Neural cell (in vitro differentiated cells): ENCODE data around the gene MMP15. TPM values are rescaled to one million over a fixed set of nuclear protein-coding genes. Genes with fewer than 3 reads are reported as not detected.

ENCODE experiments used
- H2AFZ ChIP-seq: fragments of 200-600, 300-800 bp; sonication (generic), shearing (Covaris generic); 2 replicates; pipeline ENCODE4 v1.6.0; 2014; ENCODE audit warnings: low read depth, mild to moderate bottlenecking, antibody characterized with exemption, low read length, moderate library complexity
- H3F3A ChIP-seq: fragments of 200-600 bp; shearing (Covaris generic); 2 replicates; pipeline ENCODE4 v1.6.1; 2016; ENCODE audit warnings: mild to moderate bottlenecking, moderate library complexity, mixed read lengths, antibody characterized with exemption, low read length; ENCODE audit not compliant: insufficient read depth, poor library complexity, severe bottlenecking
- H3K27ac ChIP-seq: fragments of 200-600, 300-800 bp; sonication (generic), shearing (Covaris generic); 2 replicates; pipeline ENCODE4 v1.5.1; 2014; ENCODE audit warnings: mild to moderate bottlenecking, low read length, moderate library complexity
- H3K27me3 ChIP-seq: fragments of 300-800, 200-600 bp; sonication (generic), shearing (Covaris generic); 2 replicates; pipeline ENCODE4 v1.6.0; 2014; ENCODE audit warnings: mild to moderate bottlenecking, low read depth, low read length, moderate library complexity; ENCODE audit not compliant: insufficient read depth
- H3K36me3 ChIP-seq: fragments of 300-800, 200-600 bp; sonication (generic), shearing (Covaris generic); 2 replicates; pipeline ENCODE4 v1.5.1; 2014; ENCODE audit warnings: mild to moderate bottlenecking, antibody characterized with exemption, low read length, moderate library complexity; ENCODE audit not compliant: insufficient read depth
- H3K4me2 ChIP-seq: fragments of 300-800, 200-600 bp; sonication (generic), shearing (Covaris generic); 2 replicates; pipeline ENCODE4 v1.6.0; 2014; ENCODE audit warnings: mild to moderate bottlenecking, low read length
- H3K4me3 ChIP-seq: fragments of 300-800, 200-600 bp; sonication (generic), shearing (Covaris generic); 2 replicates; pipeline ENCODE4 v1.5.1; 2014; ENCODE audit warnings: mild to moderate bottlenecking, low read length, moderate library complexity
- H3K79me2 ChIP-seq: fragments of 200-600 bp; shearing (Covaris generic); replicated peaks from 2 replicates; pipeline ENCODE4 v1.6.0; 2014; ENCODE audit warnings: mild to moderate bottlenecking, low read length, moderate library complexity; ENCODE audit not compliant: insufficient read depth
- H3K9ac ChIP-seq: fragments of 300-800, 200-600 bp; sonication (generic), shearing (Covaris generic); 2 replicates; pipeline ENCODE4 v1.6.1; 2016; ENCODE audit warnings: mild to moderate bottlenecking, low read length, mixed read lengths
- H3K9me2 ChIP-seq: fragments of 200-600 bp; shearing (Covaris generic); 2 replicates; pipeline ENCODE4 v1.6.1; 2016; ENCODE audit warnings: mild to moderate bottlenecking, low read length, mixed read lengths; ENCODE audit not compliant: insufficient read depth
- H3K9me3 ChIP-seq: fragments of 200-600, 300-800 bp; sonication (generic), shearing (Covaris generic); 2 replicates; pipeline ENCODE4 v1.6.1; 2016; ENCODE audit warnings: mild to moderate bottlenecking, mixed run types, low read length, moderate library complexity, mixed read lengths
- H4K20me1 ChIP-seq: fragments of 200-600 bp; shearing (Covaris generic); 2 replicates; pipeline ENCODE4 v1.6.1; 2016; ENCODE audit warnings: mild to moderate bottlenecking, mixed run types; ENCODE audit not compliant: insufficient read depth
- CTCF ChIP-seq: fragments of 450-650 bp; IDR thresholded peaks from 2 replicates; pipeline ENCODE4 v1.5.1; 2014; ENCODE audit warnings: antibody characterized with exemption, mild to moderate bottlenecking, moderate library complexity; ENCODE audit not compliant: poor library complexity, severe bottlenecking
- EP300 ChIP-seq: fragments of 450-650 bp; conservative IDR thresholded peaks from 2 replicates; pipeline ENCODE4 v1.6.1; 2014; ENCODE audit warnings: antibody characterized with exemption, mild to moderate bottlenecking, moderate library complexity; ENCODE audit not compliant: poor library complexity, severe bottlenecking
- EZH2 ChIP-seq: fragments of 200-600, 300-800 bp; shearing (Covaris generic), sonication (generic); IDR thresholded peaks from 2 replicates; pipeline ENCODE4 v1.6.1; 2014; ENCODE audit warnings: antibody characterized with exemption, low read length, borderline replicate concordance, mild to moderate bottlenecking; ENCODE audit not compliant: insufficient read depth, poor library complexity, severe bottlenecking
- MXI1 ChIP-seq: fragments of 450-650 bp; conservative IDR thresholded peaks from 2 replicates; pipeline ENCODE4 v1.6.1; 2014; ENCODE audit warnings: antibody characterized with exemption, mild to moderate bottlenecking; ENCODE audit not compliant: poor library complexity, severe bottlenecking
- POLR2AphosphoS5 ChIP-seq: IDR thresholded peaks from 2 replicates; pipeline ENCODE4 v1.6.1; 2012
- RAD21 ChIP-seq: fragments of 450-650 bp; conservative IDR thresholded peaks from 2 replicates; pipeline ENCODE4 v1.6.1; 2014; ENCODE audit warnings: antibody characterized with exemption, mild to moderate bottlenecking, moderate library complexity
- REST ChIP-seq: IDR thresholded peaks from 2 replicates; pipeline ENCODE4 v1.6.1; 2012; ENCODE audit warnings: borderline replicate concordance
- SMC3 ChIP-seq: fragments of 450-650 bp; conservative IDR thresholded peaks from 2 replicates; pipeline ENCODE4 v1.6.1; 2014; ENCODE audit warnings: antibody characterized with exemption, mild to moderate bottlenecking, moderate library complexity; ENCODE audit not compliant: poor library complexity
- TAF1 ChIP-seq: IDR thresholded peaks from 2 replicates; pipeline ENCODE4 v1.6.1; 2012; ENCODE audit warnings: low read depth
- polyA plus RNA-seq: library from polyadenylated mRNA; depleted of rRNA; stranded (reverse); fragments of >200 nt; gene quantifications from 2 replicates; pipeline ENCODE4 v1.2.3, GENCODE V29; 2014

The MMP15 gene
- polyA plus RNA-seq, 1 donor from 2014 or later, result 18.5 TPM

DNA sequence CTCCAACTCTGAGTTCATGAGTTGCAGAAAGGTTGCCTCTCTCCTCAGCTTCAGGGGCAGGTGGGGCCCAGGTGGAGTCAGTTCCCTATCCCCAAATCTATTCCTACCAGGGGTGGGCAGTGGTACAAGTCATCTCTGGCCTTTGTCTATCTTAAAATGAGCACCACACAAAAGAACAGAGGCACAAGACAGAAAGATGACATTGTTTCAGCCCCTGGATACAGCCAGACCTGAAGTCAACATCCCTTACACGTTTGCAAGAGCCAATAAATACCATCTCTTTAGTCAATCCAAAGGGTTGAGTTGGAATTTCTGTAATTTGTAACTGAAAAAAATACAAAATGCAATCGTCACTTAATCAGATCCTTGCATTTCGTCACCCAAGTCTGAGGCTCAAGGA is 32.2 kb downstream of the MMP15 start:
- no peak for TF ChIP-seq TAF1
- TF ChIP-seq POLR2AphosphoS5, result no peak
- no peak for TF ChIP-seq MXI1
- TF ChIP-seq EP300, result no peak
- no peak for TF ChIP-seq REST
- TF ChIP-seq RAD21, result no peak
- no peak for TF ChIP-seq EZH2
- no peak for TF ChIP-seq SMC3
- no peak for TF ChIP-seq CTCF
- H3K4me3 ChIP-seq, result no peak overlapping the region
- no peaks in the 10 kb centered on the region for H3K36me3 ChIP-seq
- H3K9ac ChIP-seq, result no peak overlapping the region
- no peak overlapping the region for H3K4me2 ChIP-seq
- H3K9me3 ChIP-seq, result no peaks in the 10 kb centered on the region
- H2AFZ ChIP-seq, result no peak overlapping the region
- no peak overlapping the region for H3K27ac ChIP-seq
- H3K79me2 ChIP-seq, result no peaks in the 10 kb centered on the region
- H3K9me2 ChIP-seq, result no peaks in the 10 kb centered on the region
- no peaks in the 10 kb centered on the region for H3F3A ChIP-seq
- H4K20me1 ChIP-seq, result no peaks in the 10 kb centered on the region
- H3K27me3 ChIP-seq, result no peaks in the 10 kb centered on the region

DNA sequence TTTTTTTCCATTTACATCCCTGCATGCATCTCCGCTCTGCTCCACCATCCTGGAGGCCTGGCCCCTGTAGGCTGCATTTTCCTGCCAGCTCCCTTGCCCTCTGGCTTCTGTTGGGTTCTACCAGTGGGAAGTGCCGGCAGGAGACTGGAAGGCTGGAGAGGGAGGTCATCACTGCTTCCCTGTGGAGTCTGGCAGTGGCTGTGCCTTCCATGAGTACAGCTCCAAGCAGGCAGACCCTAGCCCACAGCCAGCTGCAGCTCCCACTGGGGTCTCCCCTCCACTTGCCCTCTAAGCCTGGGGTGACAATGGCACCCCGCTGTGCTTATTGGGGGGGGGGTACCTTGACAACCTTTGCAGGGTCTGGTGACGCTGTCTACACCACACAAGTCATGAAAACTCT is 37.3 kb downstream of the MMP15 start:
- Histone ChIP-seq H4K20me1 (no peaks in the 10 kb centered on the region), H3K9me2 (no peaks in the 10 kb centered on the region), H3K79me2 (no peaks in the 10 kb centered on the region), H3K4me2 (no peak overlapping the region), H2AFZ (no peak overlapping the region), H3K9ac (no peak overlapping the region), H3K9me3 (no peaks in the 10 kb centered on the region), H3K27me3 (no peaks in the 10 kb centered on the region), H3K36me3 (no peaks in the 10 kb centered on the region), H3F3A (no peaks in the 10 kb centered on the region), H3K27ac (no peak overlapping the region), H3K4me3 (no peak overlapping the region)
- TF ChIP-seq EZH2, result no peak
- no peak for TF ChIP-seq CTCF
- no peak for TF ChIP-seq EP300
- TF ChIP-seq POLR2AphosphoS5, result no peak
- no peak for TF ChIP-seq REST
- no peak for TF ChIP-seq RAD21
- TF ChIP-seq SMC3, result no peak
- no peak for TF ChIP-seq MXI1
- TF ChIP-seq TAF1, result no peak
